Endothelial cell of umbilical vein (primary cell): ENCODE results near the gene WDR11. TPM values are rescaled to one million over a fixed set of nuclear protein-coding genes. Genes with fewer than 3 reads are reported as not detected.

Source experiments
- BruUV-seq: library from RNA; stranded (reverse); fragments of 400-500 nt; replicated peaks from 2 replicates; lab custom pipeline; 2021; lab: Mats Ljungman, UMichigan
- CTCF ChIA-PET: fragments of 300-600, 350-600 bp; sonication (Branson Sonifier 250); formaldehyde crosslinking; loops from one replicate; lab custom pipeline; 2021; ENCODE audit warnings: antibody characterized with exemption, inconsistent platforms; lab: Charles Lee
- POLR2A ChIA-PET: fragments of 300-600, 350-600 bp; sonication (Branson Sonifier 250); formaldehyde crosslinking; loops from one replicate; lab custom pipeline; 2021; ENCODE audit warnings: antibody characterized with exemption, inconsistent platforms; lab: Charles Lee
- DNase-seq: peaks from one replicate; pipeline ENCODE4 v3.0.0-alpha.2; 2011; ENCODE audit warnings: low read depth, low spot score
- FAIRE-seq: peaks from 2 replicates; lab custom pipeline; 2011; peaks lifted over from hg19 to GRCh38; lab: Jason Lieb, UNC
- H2AFZ ChIP-seq: 2 replicates; pipeline ENCODE4 v1.6.0; 2012; ENCODE audit warnings: low read depth, low read length, control low read depth, inconsistent platforms
- H3K27ac ChIP-seq: 2 replicates; pipeline ENCODE4 v1.5.1; 2011; ENCODE audit warnings: low read depth, mild to moderate bottlenecking, control low read depth, low read length, moderate library complexity; ENCODE audit not compliant: insufficient read depth
- H3K27me3 ChIP-seq, 2 experiments: 2 replicates each; pipeline versions ENCODE4 v1.6.0 to v1.6.1; 2011; ENCODE audit warnings: low read length in 2 of 2, mixed read lengths in 1 of 2; ENCODE audit not compliant: control insufficient read depth in 2 of 2, insufficient read depth in 2 of 2
- H3K36me3 ChIP-seq, 2 experiments: 2 replicates in 1 of 2; 3 replicates in 1 of 2; pipeline ENCODE4 v1.5.1; 2011; ENCODE audit warnings: low read length in 2 of 2, mild to moderate bottlenecking in 1 of 2, moderate library complexity in 1 of 2; ENCODE audit not compliant: control insufficient read depth in 2 of 2, insufficient read depth in 2 of 2; ENCODE audit errors: extremely low read depth in 1 of 2
- H3K4me1 ChIP-seq: 3 replicates; pipeline ENCODE4 v1.5.1; 2011; ENCODE audit warnings: mild to moderate bottlenecking, low read length; ENCODE audit not compliant: control insufficient read depth, insufficient read depth; ENCODE audit errors: extremely low read depth
- H3K4me2 ChIP-seq: 2 replicates; pipeline ENCODE4 v1.6.1; 2011; ENCODE audit warnings: low read length, control low read depth, mixed read lengths; ENCODE audit not compliant: insufficient read depth
- H3K4me3 ChIP-seq, 3 experiments: fragments of 200-600 bp in 1 of 3; sonication (generic), shearing (Covaris generic) in 1 of 3; replicated peaks in 1 of 3; 2 replicates each; pipeline ENCODE4 v1.5.1; 2011 to 2016; ENCODE audit warnings: control low read depth in 3 of 3, low read length in 3 of 3, mild to moderate bottlenecking in 2 of 3, inconsistent platforms in 1 of 3, low read depth in 1 of 3, moderate library complexity in 1 of 3; ENCODE audit not compliant: insufficient read depth in 1 of 3
- H3K79me2 ChIP-seq: 2 replicates; pipeline ENCODE4 v1.6.0; 2012; ENCODE audit warnings: low read length, inconsistent platforms; ENCODE audit not compliant: control insufficient read depth, insufficient read depth
- H3K9ac ChIP-seq: replicated peaks from 2 replicates; pipeline ENCODE3; 2011; ENCODE audit warnings: low read length, control low read depth; ENCODE audit not compliant: insufficient read depth; ENCODE audit errors: extremely low read depth
- H3K9me1 ChIP-seq: replicated peaks from 3 replicates; pipeline ENCODE4 v1.6.0; 2011; ENCODE audit warnings: mild to moderate bottlenecking, low read length; ENCODE audit not compliant: control insufficient read depth, insufficient read depth; ENCODE audit errors: extremely low read depth
- H3K9me3 ChIP-seq: replicated peaks from 2 replicates; pipeline ENCODE4 v1.5.1; 2012; ENCODE audit warnings: low read length, inconsistent platforms; ENCODE audit not compliant: control insufficient read depth, insufficient read depth
- H4K20me1 ChIP-seq: replicated peaks from 2 replicates; pipeline ENCODE3; 2011; ENCODE audit warnings: mild to moderate bottlenecking, low read length; ENCODE audit not compliant: control insufficient read depth, insufficient read depth; ENCODE audit errors: extremely low read depth
- CTCF ChIP-seq, 2 donors: IDR thresholded peaks; 1 replicate in 1 of 2; 2 replicates in 1 of 2; pipeline ENCODE4 v1.5.1; 2011; ENCODE audit warnings: low read length in 2 of 2, mild to moderate bottlenecking in 2 of 2, moderate library complexity in 2 of 2, control low read depth in 1 of 2, inconsistent platforms in 1 of 2, low read depth in 1 of 2; ENCODE audit not compliant: insufficient read depth in 1 of 2; ENCODE audit errors: extremely low read depth in 1 of 2
- EZH2 ChIP-seq: IDR thresholded peaks from 2 replicates; pipeline ENCODE4 v1.6.1; 2012; ENCODE audit warnings: borderline replicate concordance, low read depth, mild to moderate bottlenecking, moderate library complexity, low read length, inconsistent platforms; ENCODE audit not compliant: severe bottlenecking
- FOS ChIP-seq: IDR thresholded peaks from 2 replicates; pipeline ENCODE4 v1.6.1; 2011; ENCODE audit warnings: mild to moderate bottlenecking, low read length, moderate library complexity, borderline replicate concordance; ENCODE audit not compliant: insufficient read depth
- GATA2 ChIP-seq: IDR thresholded peaks from 2 replicates; pipeline ENCODE4 v1.7.0; 2011; ENCODE audit warnings: low read depth, mild to moderate bottlenecking, moderate library complexity, mixed read lengths, low read length; ENCODE audit not compliant: insufficient read length, insufficient read depth
- JUN ChIP-seq: IDR thresholded peaks from 2 replicates; pipeline ENCODE4 v1.6.1; 2011; ENCODE audit warnings: borderline replicate concordance, low read depth; ENCODE audit not compliant: insufficient read length, insufficient read depth
- MAX ChIP-seq: IDR thresholded peaks from 2 replicates; pipeline ENCODE4 v1.6.1; 2011; ENCODE audit not compliant: insufficient read depth, insufficient read length
- MYC ChIP-seq: IDR thresholded peaks from one replicate; pipeline ENCODE4 v1.6.1; 2011; ENCODE audit warnings: mild to moderate bottlenecking, low read depth, low read length
- POLR2A ChIP-seq: IDR thresholded peaks from 2 replicates; pipeline ENCODE4 v1.6.1; 2012; ENCODE audit warnings: low read depth, mild to moderate bottlenecking, control low read depth, low read length
- POLR2AphosphoS5 ChIP-seq: IDR thresholded peaks from 2 replicates; pipeline ENCODE4 v1.6.1; 2012; ENCODE audit warnings: low read depth, mild to moderate bottlenecking, control low read depth, low read length, moderate library complexity; ENCODE audit not compliant: insufficient read depth
- dilution Hi-C: fragments of 300-500 bp; cut with MboI; formaldehyde crosslinking; loops from one replicate; pipeline ENCODE4 v1.15.0; 2019; ENCODE audit warnings: low sequenced_read_pairs; ENCODE audit not compliant: extremely low pct_ligation_motif_present
- intact Hi-C: fragments of 100-400 bp; cut with micrococcal nuclease; formaldehyde crosslinking; loops from one replicate; pipeline ENCODE4 v1.10.0; 2022
- polyA plus RNA-seq, 4 experiments: library from polyadenylated mRNA; depleted of rRNA in 3 of 4; stranded (reverse) in 3 of 4; unstranded in 1 of 4; fragments of >200 nt; gene quantifications; 2 replicates each; pipeline versions ENCODE4 v1.2.1 to v1.2.3, GENCODE V29; 2011 to 2012; ENCODE audit warnings: missing spikeins in 1 of 4
- total RNA-seq: library from RNA; stranded (reverse); gene quantifications from 2 replicates; pipeline ENCODE4 v1.2.3, GENCODE V29; 2021

WDR11 gene
- total and polyA plus RNA-seq, 2 donors (not counting 3 experiments of a cell fraction or from before 2014, with no cell fraction given), result 63.6 to 73.9 TPM

- no TSS peak for BruUV-seq
- Histone ChIP-seq H3K4me1 (peaks cover 9% of the 10 kb centered on the region), H3K36me3 (no peaks in the 10 kb centered on the region), H3K4me3 (no peak overlapping the region), H3K9ac (no peak overlapping the region), H3K4me2 (no peak overlapping the region), H2AFZ (no peak overlapping the region), H4K20me1 (no peaks in the 10 kb centered on the region), H3K9me1 (no peaks in the 10 kb centered on the region), H3K9me3 (no peaks in the 10 kb centered on the region), H3K79me2 (no peaks in the 10 kb centered on the region), H3K27me3 (peaks cover 19 to 24% of the 10 kb centered on the region in 2 experiments), H3K27ac (no peak overlapping the region)
- dilution Hi-C loops, result no loop called here
- no peak for TF ChIP-seq JUN
- TF ChIP-seq MAX, result no peak
- TF ChIP-seq MYC, result no peak
- no peak for TF ChIP-seq FOS
- TF ChIP-seq GATA2, result no peak
- TF ChIP-seq CTCF (IDR thresholded peaks at IDR 0.05; ENCODE audit: extremely low read depth in 1 of 2, insufficient read depth in 1 of 2, low read depth in 1 of 2, low read length in 2 of 2), result no peak
- TF ChIP-seq POLR2A, result no peak
- TF ChIP-seq EZH2, result no peak
- no peak for TF ChIP-seq POLR2AphosphoS5
- ChIA-PET POLR2A (no interaction called here), CTCF (interaction anchor here (1.0 to 2.6 kb wide), 2 partner anchors 790 to 954 kb away, joined by 3 to 17 read pairs; no protein-coding TSS in a partner anchor)
- FAIRE-seq (no peak), DNase-seq (no peak)
- intact Hi-C loops, result loop anchor here (5.0 kb wide), 1 partner anchor 1106 kb away; no protein-coding TSS in a partner anchor
These were observed 95.3 kb downstream of the WDR11 start for GRCh38 chr10:120946497-120946896.
